CD4-positive, alpha-beta T cell treated with Interleukin-4 for 4 hours (primary cell): ENCODE results near the gene PLA2G2F.
A peak's percentile ranks its signal among the peaks of the same experiment; 100 is the strongest.

Source experiments
- DNase-seq: peaks from one replicate; pipeline ENCODE4 v3.0.0-alpha.2; 2020

PLA2G2F gene

GRCh38 chr1:20138961-20139550, at the start of gene PLA2G2F:
Gene PLA2G2F, plus strand, starts transcription at chr1:20139323. Its CDS starts 105 bp downstream, at chr1:20139428.
- DNase-seq: no peak

GRCh38 chr1:20089328-20090077, 49.6 kb upstream of the PLA2G2F start:
- no peak for DNase-seq

- DNase-seq: no peak
Measured at GRCh38 chr1:20090119-20090518, 49.0 kb upstream of the PLA2G2F start.

GRCh38 chr1:20090641-20091040, 48.5 kb upstream of the PLA2G2F start:
- no peak for DNase-seq

- no peak for DNase-seq
Measured at GRCh38 chr1:20093303-20093702, 45.8 kb upstream of the PLA2G2F start.

GRCh38 chr1:20093940-20094391, 45.2 kb upstream of the PLA2G2F start:
- DNase-seq: no peak

- no peak for DNase-seq
Measured at GRCh38 chr1:20095564-20096434, 43.3 kb upstream of the PLA2G2F start.

- no peak for DNase-seq
Measured at GRCh38 chr1:20096840-20097447, 42.2 kb upstream of the PLA2G2F start.

- DNase-seq: no peak
Measured at GRCh38 chr1:20099533-20099932, 39.6 kb upstream of the PLA2G2F start.

GRCh38 chr1:20100632-20101355, 38.3 kb upstream of the PLA2G2F start:
- peak; percentile 33 for DNase-seq

- DNase-seq: no peak
Measured at GRCh38 chr1:20102875-20103274, 36.2 kb upstream of the PLA2G2F start.

GRCh38 chr1:20105856-20106255, 33.3 kb upstream of the PLA2G2F start:
- no peak for DNase-seq

GRCh38 chr1:20107351-20107750, 31.8 kb upstream of the PLA2G2F start:
- no peak for DNase-seq

GRCh38 chr1:20107796-20108195, 31.3 kb upstream of the PLA2G2F start:
- DNase-seq: no peak

- no peak for DNase-seq
Measured at GRCh38 chr1:20108366-20109123, 30.6 kb upstream of the PLA2G2F start.

GRCh38 chr1:20109223-20109856, 29.8 kb upstream of the PLA2G2F start:
- no peak for DNase-seq

GRCh38 chr1:20110679-20111078, 28.4 kb upstream of the PLA2G2F start:
- DNase-seq: no peak

- DNase-seq: no peak
Measured at GRCh38 chr1:20111452-20111851, 27.7 kb upstream of the PLA2G2F start.

- no peak for DNase-seq
Measured at GRCh38 chr1:20112279-20113000, 26.7 kb upstream of the PLA2G2F start.

- DNase-seq: no peak
Measured at GRCh38 chr1:20114021-20114648, 25.0 kb upstream of the PLA2G2F start.
